GM23338 (cell line): ENCODE data around the gene KCNS3. TPM values are rescaled to one million over a fixed set of nuclear protein-coding genes. Genes with fewer than 3 reads are reported as not detected.

ENCODE experiments used
- ATAC-seq: fragments of 200-7000 bp; cut with Tn5 transposase; 3 replicates; pipeline ENCODE4 v1.9.1; 2020
- DNase-seq: peaks from one replicate; pipeline ENCODE4 v3.0.0-alpha.2; 2015; ENCODE audit warnings: low spot score
- H2AFZ ChIP-seq: fragments of 200-600 bp; sonication (generic); 2 replicates; pipeline ENCODE4 v1.8.0; 2016; ENCODE audit warnings: antibody characterized with exemption, mild to moderate bottlenecking, moderate library complexity
- H3F3A ChIP-seq: fragments of 200-600 bp; sonication (generic); replicated peaks from 2 replicates; pipeline ENCODE4 v1.8.0; 2017; ENCODE audit warnings: antibody characterized with exemption, mixed run types, low read depth
- H3K27ac ChIP-seq: fragments of 200-600 bp; sonication (generic); 2 replicates; pipeline ENCODE4 v1.6.1; 2016; ENCODE audit warnings: low read depth
- H3K27me3 ChIP-seq: fragments of 200-600 bp; sonication (generic); 2 replicates; pipeline ENCODE4 v1.8.0; 2016; ENCODE audit warnings: mild to moderate bottlenecking, mixed run types, moderate library complexity; ENCODE audit not compliant: insufficient read depth
- H3K36me3 ChIP-seq: fragments of 200-600 bp; sonication (generic); 2 replicates; pipeline ENCODE4 v1.8.0; 2016; ENCODE audit warnings: mild to moderate bottlenecking; ENCODE audit not compliant: insufficient read depth
- H3K4me1 ChIP-seq: fragments of 200-600 bp; sonication (generic); 2 replicates; pipeline ENCODE4 v1.8.0; 2016; ENCODE audit warnings: mild to moderate bottlenecking, moderate library complexity; ENCODE audit not compliant: insufficient read depth
- H3K4me2 ChIP-seq: fragments of 200-600 bp; sonication (generic); 2 replicates; pipeline ENCODE4 v1.7.1; 2017; ENCODE audit warnings: mixed run types
- H3K4me3 ChIP-seq: fragments of 200-600 bp; sonication (generic); 2 replicates; pipeline ENCODE4 v1.6.1; 2016; ENCODE audit warnings: mixed run types
- H3K79me2 ChIP-seq: fragments of 200-600 bp; sonication (generic); replicated peaks from 2 replicates; pipeline ENCODE4 v1.8.0; 2017; ENCODE audit warnings: mild to moderate bottlenecking; ENCODE audit not compliant: insufficient read depth
- H3K9me2 ChIP-seq: fragments of 200-600 bp; sonication (generic); 2 replicates; pipeline ENCODE4 v1.8.0; 2017; ENCODE audit not compliant: insufficient read depth
- H4K20me1 ChIP-seq: fragments of 200-600 bp; sonication (generic); replicated peaks from 2 replicates; pipeline ENCODE4 v1.8.0; 2017; ENCODE audit warnings: mild to moderate bottlenecking; ENCODE audit not compliant: insufficient read depth
- H3K27ac Mint-ChIP-seq: 2 replicates; pipeline ENCODE4 v1.8.0; 2020; ENCODE audit warnings: inconsistent platforms, mild to moderate bottlenecking, moderate library complexity, mixed read lengths
- H3K27me3 Mint-ChIP-seq: 3 replicates; pipeline ENCODE4 v1.8.0; 2022; ENCODE audit warnings: low read depth, mild to moderate bottlenecking, moderate library complexity, mixed read lengths, inconsistent platforms; ENCODE audit not compliant: insufficient read depth, poor library complexity
- H3K36me3 Mint-ChIP-seq: 3 replicates; pipeline ENCODE4 v1.8.0; 2021; ENCODE audit warnings: low read depth, mild to moderate bottlenecking, inconsistent platforms, moderate library complexity, mixed read lengths
- H3K4me1 Mint-ChIP-seq: 3 replicates; pipeline ENCODE4 v1.8.0; 2020; ENCODE audit warnings: mild to moderate bottlenecking, inconsistent platforms, mixed read lengths
- H3K4me3 Mint-ChIP-seq: 3 replicates; pipeline ENCODE4 v1.8.0; 2021; ENCODE audit warnings: moderate library complexity, mild to moderate bottlenecking, inconsistent platforms, mixed read lengths
- H3K9me3 Mint-ChIP-seq: 3 replicates; pipeline ENCODE4 v1.8.0; 2020; ENCODE audit warnings: moderate library complexity, mild to moderate bottlenecking, inconsistent platforms, mixed read lengths
- CREB1 ChIP-seq: fragments of 250-450 bp; sonication (Bioruptor Pico); IDR thresholded peaks from 2 replicates; pipeline ENCODE4 v1.5.0; 2020; ENCODE audit warnings: low read depth, mild to moderate bottlenecking, moderate library complexity
- EZH2 ChIP-seq: fragments of 200-600 bp; sonication (generic); IDR thresholded peaks from one replicate; pipeline ENCODE4 v1.8.0; 2017; ENCODE audit warnings: antibody characterized with exemption, mild to moderate bottlenecking, low read depth; ENCODE audit not compliant: unreplicated experiment
- EZH2phosphoT487 ChIP-seq: fragments of 200-600 bp; sonication (generic); IDR thresholded peaks from one replicate; pipeline ENCODE4 v1.8.1; 2018; ENCODE audit warnings: antibody characterized with exemption; ENCODE audit not compliant: unreplicated experiment
- JUNB ChIP-seq: IDR thresholded peaks from one replicate; pipeline ENCODE4 v1.6.1; 2016; ENCODE audit warnings: antibody characterized with exemption; ENCODE audit not compliant: unreplicated experiment
- NANOG ChIP-seq: IDR thresholded peaks from 2 replicates; pipeline ENCODE4 v1.6.1; 2016; ENCODE audit warnings: antibody characterized with exemption, borderline replicate concordance
- POLR2AphosphoS5 ChIP-seq: IDR thresholded peaks from 2 replicates; pipeline ENCODE4 v1.6.1; 2016; ENCODE audit warnings: antibody characterized with exemption, low read depth
- STAT1 ChIP-seq: IDR thresholded peaks from one replicate; pipeline ENCODE4 v1.6.1; 2016; ENCODE audit warnings: antibody characterized with exemption; ENCODE audit not compliant: unreplicated experiment
- ZNF114 ChIP-seq: fragments of 250-450 bp; sonication (Bioruptor Pico); IDR thresholded peaks from 2 replicates; pipeline ENCODE4 v1.5.0; 2020; ENCODE audit warnings: mild to moderate bottlenecking, moderate library complexity
- ZNF331 ChIP-seq: fragments of 250-450 bp; sonication (Bioruptor Pico); IDR thresholded peaks from 2 replicates; pipeline ENCODE4 v1.5.0; 2020; ENCODE audit warnings: low read depth, mild to moderate bottlenecking, moderate library complexity
- polyA plus RNA-seq: library from polyadenylated mRNA; unstranded; fragments of >200 nt; fragmentation: Nextera tagmentation; extraction: Ambion mirVana; gene quantifications from 2 replicates; pipeline ENCODE4 v1.2.1, GENCODE V29; 2016
- total RNA-seq: library from RNA; depleted of rRNA; stranded (reverse); fragments of >200 nt; shearing (Covaris generic); gene quantifications from 2 replicates; pipeline ENCODE4 v1.2.3, GENCODE V29; 2014
- TF ChIP-seq, protein P1 (sequence below): IDR thresholded peaks from 2 replicates; pipeline ENCODE4 v1.6.1; 2016; ENCODE audit warnings: antibody characterized with exemption
- TF ChIP-seq, protein P2 (sequence below): fragments of 250-450 bp; sonication (Bioruptor Pico); IDR thresholded peaks from 2 replicates; pipeline ENCODE4 v1.5.0; 2020; ENCODE audit warnings: mild to moderate bottlenecking, moderate library complexity
- TF ChIP-seq, protein P3 (sequence below): IDR thresholded peaks from one replicate; pipeline ENCODE4 v1.6.1; 2018; ENCODE audit warnings: antibody characterized with exemption; ENCODE audit not compliant: unreplicated experiment
- TF ChIP-seq, protein P4 (sequence below), 2 experiments: fragments of 200-600 bp in 1 of 2; sonication (generic) in 1 of 2; conservative IDR thresholded peaks; 2 replicates each; pipeline versions ENCODE4 v1.5.1 to v1.6.1; 2016 to 2017; ENCODE audit warnings: antibody characterized with exemption in 2 of 2, low read depth in 2 of 2, mild to moderate bottlenecking in 2 of 2, moderate library complexity in 1 of 2

KCNS3 gene
- total and polyA plus RNA-seq, 2 experiments from 2014 or later: 23.2 to 80.0 TPM

DNA sequence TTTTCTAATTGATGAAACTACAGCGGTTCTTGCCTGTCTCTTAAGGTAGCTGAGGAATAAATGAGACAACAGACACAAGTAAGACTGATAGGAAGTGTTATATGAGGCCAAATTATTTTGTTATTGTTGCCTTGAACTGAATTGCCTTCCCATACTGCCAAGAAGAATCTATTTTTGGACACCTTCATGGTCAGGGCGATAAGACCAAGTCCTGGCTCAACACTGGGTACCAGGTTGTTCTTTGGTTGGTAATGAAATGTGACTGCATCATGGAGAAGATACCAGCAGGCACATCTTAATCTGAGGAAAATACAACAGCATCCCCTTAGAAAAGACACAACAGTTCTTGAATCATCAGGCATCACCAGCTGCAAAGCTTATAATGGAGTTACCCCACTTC lies 38.5 kb upstream of the KCNS3 start:
- Histone ChIP-seq H3F3A (no peaks in the 10 kb centered on the region), H3K27ac (no peak overlapping the region), H4K20me1 (no peaks in the 10 kb centered on the region), H3K79me2 (no peaks in the 10 kb centered on the region), H2AFZ (peak overlapping the region; percentile 52; the same call in 1 of the 2 replicates), H3K4me3 (no peak overlapping the region), H3K4me2 (no peak overlapping the region), H3K36me3 (no peaks in the 10 kb centered on the region), H3K4me1 (no peaks in the 10 kb centered on the region), H3K27me3 (no peaks in the 10 kb centered on the region), H3K9me2 (0 out of 2 replicates have a peak, but pooled peaks cover 3% of the 10 kb centered on the region)
- Mint-ChIP-seq H3K27me3 (peaks cover 1% of the 10 kb centered on the region), H3K4me3 (no peak overlapping the region), H3K27ac (no peak overlapping the region), H3K4me1 (no peaks in the 10 kb centered on the region), H3K36me3 (no peaks in the 10 kb centered on the region), H3K9me3 (no peaks in the 10 kb centered on the region)
- ATAC-seq: no peak
- TF ChIP-seq, protein P1, sequence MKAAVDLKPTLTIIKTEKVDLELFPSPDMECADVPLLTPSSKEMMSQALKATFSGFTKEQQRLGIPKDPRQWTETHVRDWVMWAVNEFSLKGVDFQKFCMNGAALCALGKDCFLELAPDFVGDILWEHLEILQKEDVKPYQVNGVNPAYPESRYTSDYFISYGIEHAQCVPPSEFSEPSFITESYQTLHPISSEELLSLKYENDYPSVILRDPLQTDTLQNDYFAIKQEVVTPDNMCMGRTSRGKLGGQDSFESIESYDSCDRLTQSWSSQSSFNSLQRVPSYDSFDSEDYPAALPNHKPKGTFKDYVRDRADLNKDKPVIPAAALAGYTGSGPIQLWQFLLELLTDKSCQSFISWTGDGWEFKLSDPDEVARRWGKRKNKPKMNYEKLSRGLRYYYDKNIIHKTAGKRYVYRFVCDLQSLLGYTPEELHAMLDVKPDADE: no peak
- no peak for TF ChIP-seq STAT1
- TF ChIP-seq JUNB: no peak
- TF ChIP-seq EZH2phosphoT487: no peak
- TF ChIP-seq ZNF331 (CRISPR knock-in tag): no peak
- no peak for TF ChIP-seq POLR2AphosphoS5
- no peak for TF ChIP-seq EZH2
- TF ChIP-seq, protein P2, sequence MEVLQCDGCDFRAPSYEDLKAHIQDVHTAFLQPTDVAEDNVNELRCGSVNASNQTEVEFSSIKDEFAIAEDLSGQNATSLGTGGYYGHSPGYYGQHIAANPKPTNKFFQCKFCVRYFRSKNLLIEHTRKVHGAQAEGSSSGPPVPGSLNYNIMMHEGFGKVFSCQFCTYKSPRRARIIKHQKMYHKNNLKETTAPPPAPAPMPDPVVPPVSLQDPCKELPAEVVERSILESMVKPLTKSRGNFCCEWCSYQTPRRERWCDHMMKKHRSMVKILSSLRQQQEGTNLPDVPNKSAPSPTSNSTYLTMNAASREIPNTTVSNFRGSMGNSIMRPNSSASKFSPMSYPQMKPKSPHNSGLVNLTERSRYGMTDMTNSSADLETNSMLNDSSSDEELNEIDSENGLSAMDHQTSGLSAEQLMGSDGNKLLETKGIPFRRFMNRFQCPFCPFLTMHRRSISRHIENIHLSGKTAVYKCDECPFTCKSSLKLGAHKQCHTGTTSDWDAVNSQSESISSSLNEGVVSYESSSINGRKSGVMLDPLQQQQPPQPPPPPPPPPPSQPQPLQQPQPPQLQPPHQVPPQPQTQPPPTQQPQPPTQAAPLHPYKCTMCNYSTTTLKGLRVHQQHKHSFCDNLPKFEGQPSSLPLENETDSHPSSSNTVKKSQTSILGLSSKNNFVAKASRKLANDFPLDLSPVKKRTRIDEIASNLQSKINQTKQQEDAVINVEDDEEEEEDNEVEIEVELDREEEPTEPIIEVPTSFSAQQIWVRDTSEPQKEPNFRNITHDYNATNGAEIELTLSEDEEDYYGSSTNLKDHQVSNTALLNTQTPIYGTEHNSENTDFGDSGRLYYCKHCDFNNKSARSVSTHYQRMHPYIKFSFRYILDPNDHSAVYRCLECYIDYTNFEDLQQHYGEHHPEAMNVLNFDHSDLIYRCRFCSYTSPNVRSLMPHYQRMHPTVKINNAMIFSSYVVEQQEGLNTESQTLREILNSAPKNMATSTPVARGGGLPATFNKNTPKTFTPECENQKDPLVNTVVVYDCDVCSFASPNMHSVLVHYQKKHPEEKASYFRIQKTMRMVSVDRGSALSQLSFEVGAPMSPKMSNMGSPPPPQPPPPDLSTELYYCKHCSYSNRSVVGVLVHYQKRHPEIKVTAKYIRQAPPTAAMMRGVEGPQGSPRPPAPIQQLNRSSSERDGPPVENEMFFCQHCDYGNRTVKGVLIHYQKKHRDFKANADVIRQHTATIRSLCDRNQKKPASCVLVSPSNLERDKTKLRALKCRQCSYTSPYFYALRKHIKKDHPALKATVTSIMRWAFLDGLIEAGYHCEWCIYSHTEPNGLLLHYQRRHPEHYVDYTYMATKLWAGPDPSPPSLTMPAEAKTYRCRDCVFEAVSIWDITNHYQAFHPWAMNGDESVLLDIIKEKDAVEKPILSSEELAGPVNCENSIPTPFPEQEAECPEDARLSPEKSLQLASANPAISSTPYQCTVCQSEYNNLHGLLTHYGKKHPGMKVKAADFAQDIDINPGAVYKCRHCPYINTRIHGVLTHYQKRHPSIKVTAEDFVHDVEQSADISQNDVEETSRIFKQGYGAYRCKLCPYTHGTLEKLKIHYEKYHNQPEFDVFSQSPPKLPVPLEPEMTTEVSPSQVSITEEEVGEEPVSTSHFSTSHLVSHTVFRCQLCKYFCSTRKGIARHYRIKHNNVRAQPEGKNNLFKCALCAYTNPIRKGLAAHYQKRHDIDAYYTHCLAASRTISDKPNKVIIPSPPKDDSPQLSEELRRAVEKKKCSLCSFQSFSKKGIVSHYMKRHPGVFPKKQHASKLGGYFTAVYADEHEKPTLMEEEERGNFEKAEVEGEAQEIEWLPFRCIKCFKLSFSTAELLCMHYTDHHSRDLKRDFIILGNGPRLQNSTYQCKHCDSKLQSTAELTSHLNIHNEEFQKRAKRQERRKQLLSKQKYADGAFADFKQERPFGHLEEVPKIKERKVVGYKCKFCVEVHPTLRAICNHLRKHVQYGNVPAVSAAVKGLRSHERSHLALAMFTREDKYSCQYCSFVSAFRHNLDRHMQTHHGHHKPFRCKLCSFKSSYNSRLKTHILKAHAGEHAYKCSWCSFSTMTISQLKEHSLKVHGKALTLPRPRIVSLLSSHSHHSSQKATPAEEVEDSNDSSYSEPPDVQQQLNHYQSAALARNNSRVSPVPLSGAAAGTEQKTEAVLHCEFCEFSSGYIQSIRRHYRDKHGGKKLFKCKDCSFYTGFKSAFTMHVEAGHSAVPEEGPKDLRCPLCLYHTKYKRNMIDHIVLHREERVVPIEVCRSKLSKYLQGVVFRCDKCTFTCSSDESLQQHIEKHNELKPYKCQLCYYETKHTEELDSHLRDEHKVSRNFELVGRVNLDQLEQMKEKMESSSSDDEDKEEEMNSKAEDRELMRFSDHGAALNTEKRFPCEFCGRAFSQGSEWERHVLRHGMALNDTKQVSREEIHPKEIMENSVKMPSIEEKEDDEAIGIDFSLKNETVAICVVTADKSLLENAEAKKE (CRISPR knock-in tag): no peak
- TF ChIP-seq, protein P3, sequence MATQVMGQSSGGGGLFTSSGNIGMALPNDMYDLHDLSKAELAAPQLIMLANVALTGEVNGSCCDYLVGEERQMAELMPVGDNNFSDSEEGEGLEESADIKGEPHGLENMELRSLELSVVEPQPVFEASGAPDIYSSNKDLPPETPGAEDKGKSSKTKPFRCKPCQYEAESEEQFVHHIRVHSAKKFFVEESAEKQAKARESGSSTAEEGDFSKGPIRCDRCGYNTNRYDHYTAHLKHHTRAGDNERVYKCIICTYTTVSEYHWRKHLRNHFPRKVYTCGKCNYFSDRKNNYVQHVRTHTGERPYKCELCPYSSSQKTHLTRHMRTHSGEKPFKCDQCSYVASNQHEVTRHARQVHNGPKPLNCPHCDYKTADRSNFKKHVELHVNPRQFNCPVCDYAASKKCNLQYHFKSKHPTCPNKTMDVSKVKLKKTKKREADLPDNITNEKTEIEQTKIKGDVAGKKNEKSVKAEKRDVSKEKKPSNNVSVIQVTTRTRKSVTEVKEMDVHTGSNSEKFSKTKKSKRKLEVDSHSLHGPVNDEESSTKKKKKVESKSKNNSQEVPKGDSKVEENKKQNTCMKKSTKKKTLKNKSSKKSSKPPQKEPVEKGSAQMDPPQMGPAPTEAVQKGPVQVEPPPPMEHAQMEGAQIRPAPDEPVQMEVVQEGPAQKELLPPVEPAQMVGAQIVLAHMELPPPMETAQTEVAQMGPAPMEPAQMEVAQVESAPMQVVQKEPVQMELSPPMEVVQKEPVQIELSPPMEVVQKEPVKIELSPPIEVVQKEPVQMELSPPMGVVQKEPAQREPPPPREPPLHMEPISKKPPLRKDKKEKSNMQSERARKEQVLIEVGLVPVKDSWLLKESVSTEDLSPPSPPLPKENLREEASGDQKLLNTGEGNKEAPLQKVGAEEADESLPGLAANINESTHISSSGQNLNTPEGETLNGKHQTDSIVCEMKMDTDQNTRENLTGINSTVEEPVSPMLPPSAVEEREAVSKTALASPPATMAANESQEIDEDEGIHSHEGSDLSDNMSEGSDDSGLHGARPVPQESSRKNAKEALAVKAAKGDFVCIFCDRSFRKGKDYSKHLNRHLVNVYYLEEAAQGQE: no peak
- TF ChIP-seq ZNF114 (CRISPR knock-in tag): no peak
- no peak for TF ChIP-seq NANOG
- TF ChIP-seq, protein P4, sequence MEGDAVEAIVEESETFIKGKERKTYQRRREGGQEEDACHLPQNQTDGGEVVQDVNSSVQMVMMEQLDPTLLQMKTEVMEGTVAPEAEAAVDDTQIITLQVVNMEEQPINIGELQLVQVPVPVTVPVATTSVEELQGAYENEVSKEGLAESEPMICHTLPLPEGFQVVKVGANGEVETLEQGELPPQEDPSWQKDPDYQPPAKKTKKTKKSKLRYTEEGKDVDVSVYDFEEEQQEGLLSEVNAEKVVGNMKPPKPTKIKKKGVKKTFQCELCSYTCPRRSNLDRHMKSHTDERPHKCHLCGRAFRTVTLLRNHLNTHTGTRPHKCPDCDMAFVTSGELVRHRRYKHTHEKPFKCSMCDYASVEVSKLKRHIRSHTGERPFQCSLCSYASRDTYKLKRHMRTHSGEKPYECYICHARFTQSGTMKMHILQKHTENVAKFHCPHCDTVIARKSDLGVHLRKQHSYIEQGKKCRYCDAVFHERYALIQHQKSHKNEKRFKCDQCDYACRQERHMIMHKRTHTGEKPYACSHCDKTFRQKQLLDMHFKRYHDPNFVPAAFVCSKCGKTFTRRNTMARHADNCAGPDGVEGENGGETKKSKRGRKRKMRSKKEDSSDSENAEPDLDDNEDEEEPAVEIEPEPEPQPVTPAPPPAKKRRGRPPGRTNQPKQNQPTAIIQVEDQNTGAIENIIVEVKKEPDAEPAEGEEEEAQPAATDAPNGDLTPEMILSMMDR (conservative IDR thresholded peaks at IDR 0.05; ENCODE audit: low read depth in 2 of 2): no peak
- no peak for TF ChIP-seq CREB1 (CRISPR knock-in tag)
- DNase-seq: no peak
